H1 (cell line): ENCODE measurements around the gene CYTL1. TPM values are rescaled to one million over a fixed set of nuclear protein-coding genes. Genes with fewer than 3 reads are reported as not detected.

Experiments used
- CTCF ChIA-PET: fragments of 300-600 bp; sonication (Branson Sonifier 250); formaldehyde crosslinking; loops from one replicate; lab custom pipeline; 2021; ENCODE audit not compliant: partially characterized antibody; lab: Charles Lee
- POLR2A ChIA-PET: fragments of 300-600 bp; sonication (Branson Sonifier 250); formaldehyde crosslinking; loops from one replicate; lab custom pipeline; 2021; ENCODE audit warnings: inconsistent platforms; ENCODE audit not compliant: partially characterized antibody; lab: Charles Lee
- DNase-seq, 2 experiments: peaks; one replicate each; pipeline versions ENCODE4 v3.0.0 to v3.0.0-alpha.2; 2010 to 2022; ENCODE audit warnings: low spot score in 2 of 2, low read depth in 1 of 2, mixed read lengths in 1 of 2
- FAIRE-seq: peaks from 2 replicates; lab custom pipeline; 2011; peaks lifted over from hg19 to GRCh38; lab: Jason Lieb, UNC
- H2AFZ ChIP-seq: 2 replicates; pipeline ENCODE4 v1.8.1; 2012; ENCODE audit warnings: low read length, inconsistent platforms
- H2AK5ac ChIP-seq: 2 replicates; pipeline ENCODE4 v1.6.1; 2013; ENCODE audit warnings: low read depth, low read length
- H2BK120ac ChIP-seq: replicated peaks from 2 replicates; pipeline ENCODE3; 2013; ENCODE audit warnings: low read depth, low read length, inconsistent platforms
- H2BK12ac ChIP-seq: 2 replicates; pipeline ENCODE4 v1.6.1; 2013; ENCODE audit warnings: low read depth, low read length
- H2BK15ac ChIP-seq: 2 replicates; pipeline ENCODE4 v1.6.1; 2013; ENCODE audit warnings: low read length
- H2BK20ac ChIP-seq: 2 replicates; pipeline ENCODE4 v1.6.1; 2013; ENCODE audit warnings: low read length
- H2BK5ac ChIP-seq: 2 replicates; pipeline ENCODE4 v1.6.1; 2013; ENCODE audit warnings: low read depth, low read length
- H3K14ac ChIP-seq: 2 replicates; pipeline ENCODE4 v1.6.1; 2013; ENCODE audit warnings: inconsistent platforms; ENCODE audit not compliant: insufficient read length
- H3K18ac ChIP-seq: 2 replicates; pipeline ENCODE4 v1.6.1; 2013; ENCODE audit warnings: low read length; ENCODE audit errors: extremely low read depth
- H3K23ac ChIP-seq: 2 replicates; pipeline ENCODE4 v1.6.1; 2013; ENCODE audit warnings: inconsistent platforms; ENCODE audit not compliant: insufficient read length
- H3K23me2 ChIP-seq: 2 replicates; pipeline ENCODE4 v1.6.1; 2013; ENCODE audit warnings: low read depth, low read length
- H3K27ac ChIP-seq: 2 replicates; pipeline ENCODE4 v1.6.1; 2011; ENCODE audit warnings: low read depth, low read length, inconsistent platforms
- H3K27me3 ChIP-seq, 4 experiments: replicated peaks in 1 of 4; 1 replicate in 1 of 4; 2 replicates in 3 of 4; pipeline versions ENCODE4 v1.6.1 to v1.8.1; 2011 to 2013; ENCODE audit warnings: low read length in 3 of 4, mild to moderate bottlenecking in 3 of 4, inconsistent platforms in 2 of 4, mixed read lengths in 2 of 4, moderate library complexity in 1 of 4; ENCODE audit not compliant: control insufficient read depth in 3 of 4, insufficient read depth in 3 of 4; ENCODE audit errors: extremely low read depth in 1 of 4
- H3K36me3 ChIP-seq, 4 experiments: 2 replicates each; pipeline versions ENCODE4 v1.6.1 to v1.8.1; 2011 to 2013; ENCODE audit warnings: mild to moderate bottlenecking in 4 of 4, low read length in 3 of 4, moderate library complexity in 2 of 4, control low read depth in 1 of 4, inconsistent platforms in 1 of 4; ENCODE audit not compliant: insufficient read depth in 4 of 4, control insufficient read depth in 2 of 4
- H3K4ac ChIP-seq: replicated peaks from 2 replicates; pipeline ENCODE3; 2013; ENCODE audit warnings: low read length, low read depth, mixed read lengths, inconsistent platforms; ENCODE audit not compliant: insufficient read length
- H3K4me1 ChIP-seq, 4 experiments: replicated peaks in 1 of 4; 1 replicate in 1 of 4; 2 replicates in 3 of 4; pipeline versions ENCODE4 v1.6.1 to v1.8.1; 2011 to 2013; ENCODE audit warnings: low read length in 3 of 4, inconsistent platforms in 2 of 4, mixed read lengths in 1 of 4; ENCODE audit not compliant: insufficient read depth in 4 of 4, control insufficient read depth in 3 of 4
- H3K4me2 ChIP-seq, 2 experiments: 2 replicates each; pipeline versions ENCODE4 v1.6.1 to v1.8.1; 2011 to 2013; ENCODE audit warnings: low read depth in 2 of 2, low read length in 2 of 2, control low read depth in 1 of 2, inconsistent platforms in 1 of 2, mild to moderate bottlenecking in 1 of 2; ENCODE audit not compliant: insufficient read depth in 1 of 2
- H3K4me3 ChIP-seq, 4 experiments: fragments of 200-600, 300-600 bp in 1 of 4; sonication (generic), shearing (Covaris generic), sonication (Bioruptor Twin) in 1 of 4; 2 replicates each; pipeline versions ENCODE4 v1.5.1 to v1.8.1; 2011 to 2016; ENCODE audit warnings: low read length in 4 of 4, low read depth in 3 of 4, control low read depth in 2 of 4, inconsistent platforms in 2 of 4, mild to moderate bottlenecking in 2 of 4, mixed read lengths in 1 of 4, moderate library complexity in 1 of 4; ENCODE audit not compliant: insufficient read depth in 2 of 4; ENCODE audit errors: extremely low read depth in 1 of 4
- H3K56ac ChIP-seq: replicated peaks from 2 replicates; pipeline ENCODE3; 2013; ENCODE audit warnings: low read depth, mild to moderate bottlenecking, mixed read lengths, low read length, inconsistent platforms; ENCODE audit not compliant: insufficient read length
- H3K79me1 ChIP-seq: 2 replicates; pipeline ENCODE4 v1.6.1; 2013; ENCODE audit warnings: low read depth, low read length, control low read depth
- H3K79me2 ChIP-seq, 2 experiments: 2 replicates each; pipeline versions ENCODE4 v1.6.1 to v1.8.1; 2012 to 2013; ENCODE audit warnings: low read length in 2 of 2, mild to moderate bottlenecking in 2 of 2, inconsistent platforms in 1 of 2; ENCODE audit not compliant: insufficient read depth in 2 of 2, control insufficient read depth in 1 of 2
- H3K9ac ChIP-seq, 4 experiments: replicated peaks in 1 of 4; 1 replicate in 1 of 4; 2 replicates in 3 of 4; pipeline versions ENCODE4 v1.6.1 to v1.8.1; 2011 to 2013; ENCODE audit warnings: low read depth in 3 of 4, low read length in 3 of 4, control low read depth in 2 of 4, mild to moderate bottlenecking in 2 of 4, moderate library complexity in 2 of 4, inconsistent platforms in 1 of 4; ENCODE audit errors: extremely low read depth in 1 of 4
- H3K9me3 ChIP-seq, 2 experiments: 2 replicates each; pipeline versions ENCODE4 v1.6.1 to v1.8.1; 2012 to 2013; ENCODE audit warnings: mild to moderate bottlenecking in 2 of 2, moderate library complexity in 2 of 2, control low read depth in 1 of 2, inconsistent platforms in 1 of 2, low read depth in 1 of 2, low read length in 1 of 2, mixed read lengths in 1 of 2; ENCODE audit not compliant: insufficient read depth in 2 of 2
- H4K20me1 ChIP-seq, 2 experiments: replicated peaks in 1 of 2; 2 replicates each; pipeline versions ENCODE3 to v1.8.1; 2011 to 2013; ENCODE audit warnings: inconsistent platforms in 2 of 2, low read length in 2 of 2, mild to moderate bottlenecking in 1 of 2; ENCODE audit not compliant: insufficient read depth in 2 of 2, control insufficient read depth in 1 of 2
- H4K5ac ChIP-seq: 2 replicates; pipeline ENCODE4 v1.6.1; 2013; ENCODE audit warnings: low read length, low read depth, mixed read lengths, inconsistent platforms; ENCODE audit not compliant: insufficient read length
- H4K8ac ChIP-seq: 2 replicates; pipeline ENCODE4 v1.8.0; 2013; ENCODE audit warnings: mild to moderate bottlenecking, moderate library complexity, low read length, inconsistent platforms; ENCODE audit not compliant: insufficient read depth; ENCODE audit errors: extremely low read depth
- H4K91ac ChIP-seq: replicated peaks from 2 replicates; pipeline ENCODE3; 2013; ENCODE audit warnings: low read length, mixed read lengths, inconsistent platforms; ENCODE audit not compliant: insufficient read length
- BCL11A ChIP-seq, 2 experiments: IDR thresholded peaks; one replicate each; pipeline ENCODE4 v1.6.1; 2011; ENCODE audit warnings: low read depth in 2 of 2, low read length in 2 of 2, mild to moderate bottlenecking in 2 of 2
- EGR1 ChIP-seq: IDR thresholded peaks from 2 replicates; pipeline ENCODE4 v1.6.1; 2011; ENCODE audit warnings: low read depth, low read length, borderline replicate concordance
- FOSL1 ChIP-seq: IDR thresholded peaks from 2 replicates; pipeline ENCODE4 v1.6.1; 2011; ENCODE audit warnings: mild to moderate bottlenecking, low read depth, low read length, moderate library complexity; ENCODE audit not compliant: insufficient read depth
- JUND ChIP-seq: IDR thresholded peaks from 2 replicates; pipeline ENCODE4 v1.6.1; 2011; ENCODE audit warnings: mild to moderate bottlenecking, improper control_type of control experiment, low read length
- MAFK ChIP-seq: IDR thresholded peaks from 2 replicates; pipeline ENCODE4 v1.6.1; 2012; ENCODE audit warnings: low read depth, mild to moderate bottlenecking, improper control_type of control experiment, low read length
- POLR2A ChIP-seq, 2 experiments: IDR thresholded peaks; 1 replicate in 1 of 2; 2 replicates in 1 of 2; pipeline ENCODE4 v1.6.1; 2011; ENCODE audit warnings: low read depth in 2 of 2, low read length in 2 of 2, mild to moderate bottlenecking in 2 of 2; ENCODE audit errors: control extremely low read depth in 1 of 2
- RAD21 ChIP-seq, 2 experiments: IDR thresholded peaks in 1 of 2; conservative IDR thresholded peaks in 1 of 2; 2 replicates each; pipeline ENCODE4 v1.6.1; 2011; ENCODE audit warnings: low read depth in 2 of 2, low read length in 2 of 2, improper control_type of control experiment in 1 of 2, inconsistent platforms in 1 of 2, mild to moderate bottlenecking in 1 of 2, moderate library complexity in 1 of 2
- RXRA ChIP-seq: IDR thresholded peaks from 2 replicates; pipeline ENCODE4 v1.6.1; 2011; ENCODE audit warnings: low read depth, mild to moderate bottlenecking, low read length, moderate library complexity; ENCODE audit not compliant: insufficient read depth
- SIX5 ChIP-seq: IDR thresholded peaks from 2 replicates; pipeline ENCODE4 v1.6.1; 2011; ENCODE audit warnings: mild to moderate bottlenecking, low read depth, low read length
- TCF12 ChIP-seq: IDR thresholded peaks from 2 replicates; pipeline ENCODE4 v1.6.1; 2011; ENCODE audit warnings: low read depth, mild to moderate bottlenecking, low read length
- WGBS, 2 experiments: shearing (Covaris generic) in 1 of 2; methylation state at CpG; one replicate each; pipeline versions ENCODE4 v1.1.6 to v1.1.7; 2013 to 2015; ENCODE audit warnings: low lambda C conversion rate in 2 of 2, mixed read lengths in 2 of 2, inconsistent platforms in 1 of 2, low coverage in 1 of 2, missing lambda C conversion rate in 1 of 2; ENCODE audit not compliant: insufficient replicate concordance in 2 of 2, insufficient coverage in 1 of 2, insufficient read length in 1 of 2; ENCODE audit errors: extremely low coverage in 1 of 2, missing lambda C conversion rate in 1 of 2; 5-methylcytosine and 5-hydroxymethylcytosine counted together
- polyA plus RNA-seq, 7 experiments: library from polyadenylated mRNA; depleted of rRNA in 3 of 7; stranded (reverse) in 5 of 7; unstranded in 2 of 7; fragments of >200 nt in 5 of 7; fragments of 200-250 nt in 2 of 7; gene quantifications; 1 replicate in 5 of 7; 2 replicates in 1 of 7; 4 replicates in 1 of 7; pipeline versions ENCODE4 v1.2.1 to v1.2.3, GENCODE V29; 2011 to 2013; ENCODE audit warnings: missing spikeins in 2 of 7, mixed read lengths in 2 of 7
- total RNA-seq: library from RNA; stranded (reverse); fragmentation: NEBNext Ultra II Directional; extraction: Animal tissue kit (Norgen Biotek cat#: 25700); gene quantifications from 2 replicates; pipeline ENCODE4 v1.2.1, GENCODE V29; 2021
- TF ChIP-seq, protein P1 (sequence below): IDR thresholded peaks from 2 replicates; pipeline ENCODE4 v1.6.1; 2012; ENCODE audit warnings: low read length, inconsistent platforms
- TF ChIP-seq, protein P2 (sequence below): IDR thresholded peaks from 2 replicates; pipeline ENCODE4 v1.6.1; 2012; ENCODE audit warnings: inconsistent platforms

Gene CYTL1
- total and polyA plus RNA-seq, 2 of the 8 experiments (the other 6 are each of a cell fraction or from before 2014, with no cell fraction given), result 8.6 to 9.8 TPM

DNA sequence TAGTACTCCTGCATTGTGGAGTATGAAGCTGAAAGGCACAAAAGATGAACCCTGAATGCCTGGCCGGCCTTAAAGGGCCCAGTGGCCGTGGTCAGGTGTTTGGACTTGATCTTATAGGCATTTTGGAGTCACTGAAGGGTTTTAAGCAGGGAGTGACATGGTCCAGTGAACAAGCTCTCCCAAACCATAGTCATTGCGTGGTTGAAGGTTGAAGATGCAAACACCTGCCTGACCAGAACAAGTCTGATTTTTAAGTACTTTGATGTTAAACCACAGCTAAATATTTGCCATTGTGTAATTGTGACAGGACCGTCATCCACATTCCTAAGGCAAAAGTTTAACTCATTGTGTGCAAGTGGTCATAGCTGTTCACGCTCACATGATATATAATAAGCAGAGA is 35.3 kb upstream of the CYTL1 start:
- no peak overlapping the region for H3K27ac ChIP-seq
- H2AFZ ChIP-seq, result no peak overlapping the region
- no peak overlapping the region for H4K91ac ChIP-seq
- no peaks in the 10 kb centered on the region for H3K79me2 ChIP-seq
- H3K14ac ChIP-seq, result no peak overlapping the region
- DNase-seq (no peak), FAIRE-seq (no peak)
- 94% methylated on average over 5 of the region's 5 CpGs; no CpG with 5 or more reads in 1 of the 2 experiments for WGBS, 2 experiments
- peaks cover 13% of the 10 kb centered on the region; the same call in 1 of the 2 replicates for H3K23me2 ChIP-seq
- peaks cover 15 to 35% (median 24%) of the 10 kb centered on the region in 4 experiments for H3K27me3 ChIP-seq
- peaks cover 0 to 7% (median 5%) of the 10 kb centered on the region in 4 experiments; a peak in 5 of 7 replicates for H3K4me1 ChIP-seq
- no peaks in the 10 kb centered on the region for H3K36me3 ChIP-seq
- no peak overlapping the region for H4K8ac ChIP-seq
- H4K5ac ChIP-seq, result no peak overlapping the region
- no peak overlapping the region for H3K4me2 ChIP-seq
- no peak overlapping the region for H3K9ac ChIP-seq
- no peak overlapping the region for H3K23ac ChIP-seq
- peaks cover 3 to 4% of the 10 kb centered on the region in 2 experiments for H4K20me1 ChIP-seq
- H3K4me3 ChIP-seq, result no peak overlapping the region
- ChIA-PET CTCF (interaction anchor here (0.9 to 1.8 kb wide), 4 partner anchors 61 to 332 kb away, joined by 3 to 7 read pairs (median 3); no protein-coding TSS in a partner anchor), POLR2A (no interaction called here)
- no peak overlapping the region for H2BK12ac ChIP-seq
- no peak overlapping the region for H3K18ac ChIP-seq
- no peak overlapping the region for H3K4ac ChIP-seq
- no peaks in the 10 kb centered on the region for H3K79me1 ChIP-seq
- H2BK5ac ChIP-seq, result no peak overlapping the region
- no peak overlapping the region for H2BK20ac ChIP-seq
- no peak overlapping the region for H2BK15ac ChIP-seq
- no peak overlapping the region for H2BK120ac ChIP-seq
- no peak overlapping the region for H2AK5ac ChIP-seq
- no peak overlapping the region for H3K56ac ChIP-seq
- H3K9me3 ChIP-seq, result no peaks in the 10 kb centered on the region
- no peak for TF ChIP-seq EGR1
- no peak for TF ChIP-seq BCL11A (IDR thresholded peaks at IDR 0.05; ENCODE audit: low read depth in 2 of 2, low read length in 2 of 2)
- no peak for TF ChIP-seq SIX5
- TF ChIP-seq RXRA, result no peak
- TF ChIP-seq, protein P1, sequence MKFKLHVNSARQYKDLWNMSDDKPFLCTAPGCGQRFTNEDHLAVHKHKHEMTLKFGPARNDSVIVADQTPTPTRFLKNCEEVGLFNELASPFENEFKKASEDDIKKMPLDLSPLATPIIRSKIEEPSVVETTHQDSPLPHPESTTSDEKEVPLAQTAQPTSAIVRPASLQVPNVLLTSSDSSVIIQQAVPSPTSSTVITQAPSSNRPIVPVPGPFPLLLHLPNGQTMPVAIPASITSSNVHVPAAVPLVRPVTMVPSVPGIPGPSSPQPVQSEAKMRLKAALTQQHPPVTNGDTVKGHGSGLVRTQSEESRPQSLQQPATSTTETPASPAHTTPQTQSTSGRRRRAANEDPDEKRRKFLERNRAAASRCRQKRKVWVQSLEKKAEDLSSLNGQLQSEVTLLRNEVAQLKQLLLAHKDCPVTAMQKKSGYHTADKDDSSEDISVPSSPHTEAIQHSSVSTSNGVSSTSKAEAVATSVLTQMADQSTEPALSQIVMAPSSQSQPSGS, result no peak
- TF ChIP-seq FOSL1, result no peak
- no peak for TF ChIP-seq TCF12
- TF ChIP-seq RAD21 (IDR thresholded peaks at IDR 0.05 in 1 of 2, conservative IDR thresholded peaks at IDR 0.05 in 1 of 2; ENCODE audit: low read depth in 2 of 2, low read length in 2 of 2), result no peak
- no peak for TF ChIP-seq POLR2A (IDR thresholded peaks at IDR 0.05; ENCODE audit: control extremely low read depth in 1 of 2, low read depth in 2 of 2, low read length in 2 of 2)
- TF ChIP-seq, protein P2, sequence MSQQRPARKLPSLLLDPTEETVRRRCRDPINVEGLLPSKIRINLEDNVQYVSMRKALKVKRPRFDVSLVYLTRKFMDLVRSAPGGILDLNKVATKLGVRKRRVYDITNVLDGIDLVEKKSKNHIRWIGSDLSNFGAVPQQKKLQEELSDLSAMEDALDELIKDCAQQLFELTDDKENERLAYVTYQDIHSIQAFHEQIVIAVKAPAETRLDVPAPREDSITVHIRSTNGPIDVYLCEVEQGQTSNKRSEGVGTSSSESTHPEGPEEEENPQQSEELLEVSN, result no peak
- no peak for TF ChIP-seq MAFK
- no peak for TF ChIP-seq JUND
